Measurements from ENCODE around the gene ASB10. TPM values are rescaled to one million over a fixed set of nuclear protein-coding genes. Genes with fewer than 3 reads are reported as not detected.

Gene ASB10
- polyA plus RNA-seq, 2 of the 4 experiments (the other 2 are of a cell fraction) = not detected

DNA sequence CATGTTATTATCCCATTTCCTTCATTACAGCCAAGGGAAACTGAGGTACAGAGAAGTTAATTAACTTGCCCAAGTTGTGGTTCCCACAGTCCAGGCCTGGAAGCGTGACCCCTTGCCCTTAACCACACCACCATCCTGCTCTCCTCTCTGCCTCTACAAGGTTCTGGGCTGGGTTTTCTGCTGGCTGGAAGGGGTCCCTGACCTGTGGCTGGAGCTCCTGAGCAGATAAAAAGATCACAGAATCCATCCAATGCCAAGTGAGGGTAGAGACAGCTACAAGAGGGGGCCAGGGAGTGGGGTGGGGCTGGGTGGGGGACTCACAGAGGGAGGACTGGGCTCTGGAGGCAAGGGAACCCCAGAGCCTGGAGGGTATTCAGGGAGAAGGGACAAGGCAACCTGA is 9.7 kb downstream of the ASB10 start:
- TF ChIP-seq, protein P1, sequence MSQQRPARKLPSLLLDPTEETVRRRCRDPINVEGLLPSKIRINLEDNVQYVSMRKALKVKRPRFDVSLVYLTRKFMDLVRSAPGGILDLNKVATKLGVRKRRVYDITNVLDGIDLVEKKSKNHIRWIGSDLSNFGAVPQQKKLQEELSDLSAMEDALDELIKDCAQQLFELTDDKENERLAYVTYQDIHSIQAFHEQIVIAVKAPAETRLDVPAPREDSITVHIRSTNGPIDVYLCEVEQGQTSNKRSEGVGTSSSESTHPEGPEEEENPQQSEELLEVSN (IDR thresholded peaks at IDR 0.05; ENCODE audit: borderline replicate concordance, low read depth) = no peak
- CTCF ChIA-PET = interaction anchor here (0.7 to 5.3 kb wide), 6 partner anchors 10 to 138 kb away, joined by 3 to 34 read pairs (median 5); partner anchors contain the start of gene GBX1
- no peaks in the 10 kb centered on the region for H3K4me1 ChIP-seq
- 27% methylated on average over 1 of the region's 1 CpG for WGBS (ENCODE audit: missing lambda C conversion rate)
- no peak for ATAC-seq
- no peaks in the 10 kb centered on the region for H3K9me3 ChIP-seq
- H3K4me2 ChIP-seq = no peak overlapping the region
- POLR2A ChIA-PET = no interaction called here
- no peak overlapping the region for H3K27ac ChIP-seq
- no peak for FAIRE-seq
- no peak for DNase-seq (ENCODE audit: low read depth in 1 of 2, low spot score in 1 of 2)
- no peak overlapping the region for H3K4me3 ChIP-seq

DNA sequence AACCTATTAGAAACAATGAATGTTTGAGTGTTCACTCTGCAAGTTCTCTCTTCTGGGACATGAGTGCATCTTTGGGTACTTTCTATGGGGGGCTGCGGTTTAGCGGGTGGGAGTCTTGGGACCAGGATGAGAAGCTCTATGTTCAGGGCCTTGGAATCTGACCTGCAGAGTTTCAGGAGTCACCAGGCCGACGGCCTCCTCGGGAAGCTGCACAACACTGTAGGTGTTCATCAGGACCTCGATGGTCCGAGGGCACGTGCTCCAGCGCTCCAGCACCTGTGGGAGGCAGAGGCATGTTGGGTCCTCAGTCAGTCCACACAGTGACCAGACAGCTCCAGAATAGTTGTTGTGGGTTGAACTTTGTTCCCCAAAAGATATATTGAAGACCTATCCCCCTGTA is 10.6 kb downstream of the ASB10 start:
- TF ChIP-seq, protein P2, sequence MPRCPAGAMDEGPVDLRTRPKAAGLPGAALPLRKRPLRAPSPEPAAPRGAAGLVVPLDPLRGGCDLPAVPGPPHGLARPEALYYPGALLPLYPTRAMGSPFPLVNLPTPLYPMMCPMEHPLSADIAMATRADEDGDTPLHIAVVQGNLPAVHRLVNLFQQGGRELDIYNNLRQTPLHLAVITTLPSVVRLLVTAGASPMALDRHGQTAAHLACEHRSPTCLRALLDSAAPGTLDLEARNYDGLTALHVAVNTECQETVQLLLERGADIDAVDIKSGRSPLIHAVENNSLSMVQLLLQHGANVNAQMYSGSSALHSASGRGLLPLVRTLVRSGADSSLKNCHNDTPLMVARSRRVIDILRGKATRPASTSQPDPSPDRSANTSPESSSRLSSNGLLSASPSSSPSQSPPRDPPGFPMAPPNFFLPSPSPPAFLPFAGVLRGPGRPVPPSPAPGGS (IDR thresholded peaks at IDR 0.05) = no peak
- TF ChIP-seq CBX8 (IDR thresholded peaks at IDR 0.05) (no peak), CBX2 (IDR thresholded peaks at IDR 0.05; ENCODE audit: borderline replicate concordance, low read depth) (no peak), ESRRA (IDR thresholded peaks at IDR 0.05; ENCODE audit: borderline replicate concordance, low read length) (no peak), EHF (CRISPR knock-in tag; IDR thresholded peaks at IDR 0.05) (no peak), RNF2 (IDR thresholded peaks at IDR 0.05; ENCODE audit: borderline replicate concordance, low read depth) (no peak), CHD4 (IDR thresholded peaks at IDR 0.05; ENCODE audit: borderline replicate concordance) (no peak), ZSCAN20 (CRISPR knock-in tag; IDR thresholded peaks at IDR 0.05) (no peak), HOXA7 (CRISPR knock-in tag; IDR thresholded peaks at IDR 0.05) (no peak), RAD21 (conservative IDR thresholded peaks at IDR 0.05 in 1 of 2, IDR thresholded peaks at IDR 0.05 in 1 of 2) (no peak), FOSB (CRISPR knock-in tag; IDR thresholded peaks at IDR 0.05) (no peak), BHLHE40 (IDR thresholded peaks at IDR 0.05; ENCODE audit: low read depth, low read length) (no peak)
- TF ChIP-seq, protein P3, sequence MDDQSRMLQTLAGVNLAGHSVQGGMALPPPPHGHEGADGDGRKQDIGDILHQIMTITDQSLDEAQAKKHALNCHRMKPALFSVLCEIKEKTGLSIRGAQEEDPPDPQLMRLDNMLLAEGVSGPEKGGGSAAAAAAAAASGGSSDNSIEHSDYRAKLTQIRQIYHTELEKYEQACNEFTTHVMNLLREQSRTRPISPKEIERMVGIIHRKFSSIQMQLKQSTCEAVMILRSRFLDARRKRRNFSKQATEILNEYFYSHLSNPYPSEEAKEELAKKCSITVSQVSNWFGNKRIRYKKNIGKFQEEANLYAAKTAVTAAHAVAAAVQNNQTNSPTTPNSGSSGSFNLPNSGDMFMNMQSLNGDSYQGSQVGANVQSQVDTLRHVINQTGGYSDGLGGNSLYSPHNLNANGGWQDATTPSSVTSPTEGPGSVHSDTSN (IDR thresholded peaks at IDR 0.05) = no peak
- TF ChIP-seq, protein P4, sequence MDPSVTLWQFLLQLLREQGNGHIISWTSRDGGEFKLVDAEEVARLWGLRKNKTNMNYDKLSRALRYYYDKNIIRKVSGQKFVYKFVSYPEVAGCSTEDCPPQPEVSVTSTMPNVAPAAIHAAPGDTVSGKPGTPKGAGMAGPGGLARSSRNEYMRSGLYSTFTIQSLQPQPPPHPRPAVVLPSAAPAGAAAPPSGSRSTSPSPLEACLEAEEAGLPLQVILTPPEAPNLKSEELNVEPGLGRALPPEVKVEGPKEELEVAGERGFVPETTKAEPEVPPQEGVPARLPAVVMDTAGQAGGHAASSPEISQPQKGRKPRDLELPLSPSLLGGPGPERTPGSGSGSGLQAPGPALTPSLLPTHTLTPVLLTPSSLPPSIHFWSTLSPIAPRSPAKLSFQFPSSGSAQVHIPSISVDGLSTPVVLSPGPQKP (IDR thresholded peaks at IDR 0.05; ENCODE audit: low read depth, low read length) = no peak
- FAIRE-seq = no peak
- no peak overlapping the region for H3K4me2 ChIP-seq
- ChIA-PET POLR2A (no interaction called here), CTCF (interaction anchor here (0.8 to 5.3 kb wide), 8 partner anchors 9 to 580 kb away, joined by 3 to 34 read pairs (median 4); partner anchors contain the start of gene GBX1)
- H3K27ac ChIP-seq = no peak overlapping the region
- DNase-seq (ENCODE audit: low read depth in 1 of 2, low spot score in 1 of 2) = no peak
- no peak overlapping the region for H3K4me3 ChIP-seq
- no peaks in the 10 kb centered on the region for H3K4me1 ChIP-seq
- 83% methylated on average over 9 of the region's 9 CpGs for WGBS (ENCODE audit: missing lambda C conversion rate)
- H3K9me3 ChIP-seq = no peaks in the 10 kb centered on the region
- ATAC-seq = no peak

- no peak for DNase-seq (ENCODE audit: low read depth in 1 of 2, low spot score in 1 of 2)
- H3K9me3 ChIP-seq = no peaks in the 10 kb centered on the region
- FAIRE-seq = no peak
- no peak overlapping the region for H3K4me3 ChIP-seq
- WGBS (ENCODE audit: missing lambda C conversion rate) = 69% methylated on average over 16 of the region's 23 CpGs
- no peak overlapping the region for H3K27ac ChIP-seq
- ChIA-PET POLR2A (no interaction called here), CTCF (interaction anchor here (0.6 to 5.3 kb wide), 8 partner anchors 9 to 580 kb away, joined by 3 to 34 read pairs (median 4); partner anchors contain the start of gene GBX1)
- no peak for TF ChIP-seq CHD4 (IDR thresholded peaks at IDR 0.05; ENCODE audit: borderline replicate concordance)
- TF ChIP-seq MYC (IDR thresholded peaks at IDR 0.05; ENCODE audit: borderline replicate concordance, low read length) = no peak
- TF ChIP-seq, protein P5, sequence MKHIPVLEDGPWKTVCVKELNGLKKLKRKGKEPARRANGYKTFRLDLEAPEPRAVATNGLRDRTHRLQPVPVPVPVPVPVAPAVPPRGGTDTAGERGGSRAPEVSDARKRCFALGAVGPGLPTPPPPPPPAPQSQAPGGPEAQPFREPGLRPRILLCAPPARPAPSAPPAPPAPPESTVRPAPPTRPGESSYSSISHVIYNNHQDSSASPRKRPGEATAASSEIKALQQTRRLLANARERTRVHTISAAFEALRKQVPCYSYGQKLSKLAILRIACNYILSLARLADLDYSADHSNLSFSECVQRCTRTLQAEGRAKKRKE (CRISPR knock-in tag; IDR thresholded peaks at IDR 0.05; ENCODE audit: low read depth) = no peak
- no peak for TF ChIP-seq FOXS1 (CRISPR knock-in tag; IDR thresholded peaks at IDR 0.05)
- TF ChIP-seq NR3C1 (IDR thresholded peaks at IDR 0.05) = no peak
- no peak for TF ChIP-seq ZFP36 (IDR thresholded peaks at IDR 0.05; ENCODE audit: borderline replicate concordance, partially characterized antibody)
- no peak for TF ChIP-seq TFCP2L1 (CRISPR knock-in tag; IDR thresholded peaks at IDR 0.05)
- TF ChIP-seq HEYL (CRISPR knock-in tag; IDR thresholded peaks at IDR 0.05) = no peak
- no peak for TF ChIP-seq HOXA7 (CRISPR knock-in tag; IDR thresholded peaks at IDR 0.05)
- no peak for TF ChIP-seq POLR2A (IDR thresholded peaks at IDR 0.05; ENCODE audit: low read length)
- TF ChIP-seq, protein P4 (IDR thresholded peaks at IDR 0.05; ENCODE audit: low read depth, low read length) = no peak
- TF ChIP-seq KDM1A (IDR thresholded peaks at IDR 0.05; ENCODE audit: low read depth) = no peak
- H3K4me1 ChIP-seq = no peaks in the 10 kb centered on the region
- peak in 1 of 2 experiments; percentile 7; a peak in 1 of 6 replicates for ATAC-seq
- no peak overlapping the region for H3K4me2 ChIP-seq
These were observed 11.2 kb downstream of the ASB10 start for GRCh38 chr7:151175793-151176311.

Measured in A549 (cell line).